Loucy (cell line): Measurements from ENCODE around the gene ARRB1.

Source experiments
- CTCF ChIP-seq: fragments of 200-600 bp; sonication (generic); conservative IDR thresholded peaks from 2 replicates; pipeline ENCODE4 v1.5.1; 2014; ENCODE audit warnings: mild to moderate bottlenecking, antibody characterized with exemption, low read length
- EZH2phosphoT487 ChIP-seq: fragments of 200-600 bp; IDR thresholded peaks from 2 replicates; pipeline ENCODE4 v1.6.1; 2018; ENCODE audit warnings: antibody characterized with exemption, mild to moderate bottlenecking, moderate library complexity, borderline replicate concordance

GRCh38 chr11:75365711-75366181 is 14.3 kb upstream of the ARRB1 start:
- no peak for TF ChIP-seq CTCF
- TF ChIP-seq EZH2phosphoT487 = no peak
